Endothelial cell of umbilical vein (primary cell): ENCODE data around the gene CIB2. TPM values are rescaled to one million over a fixed set of nuclear protein-coding genes. Genes with fewer than 3 reads are reported as not detected.

Experiments used
- BruUV-seq: library from RNA; stranded (reverse); fragments of 400-500 nt; replicated peaks from 2 replicates; lab custom pipeline; 2021; lab: Mats Ljungman, UMichigan
- CTCF ChIA-PET: fragments of 300-600, 350-600 bp; sonication (Branson Sonifier 250); formaldehyde crosslinking; loops from one replicate; lab custom pipeline; 2021; ENCODE audit warnings: antibody characterized with exemption, inconsistent platforms; lab: Charles Lee
- POLR2A ChIA-PET: fragments of 300-600, 350-600 bp; sonication (Branson Sonifier 250); formaldehyde crosslinking; loops from one replicate; lab custom pipeline; 2021; ENCODE audit warnings: antibody characterized with exemption, inconsistent platforms; lab: Charles Lee
- DNase-seq: peaks from one replicate; pipeline ENCODE4 v3.0.0-alpha.2; 2011; ENCODE audit warnings: low read depth, low spot score
- FAIRE-seq: peaks from 2 replicates; lab custom pipeline; 2011; peaks lifted over from hg19 to GRCh38; lab: Jason Lieb, UNC
- H2AFZ ChIP-seq: 2 replicates; pipeline ENCODE4 v1.6.0; 2012; ENCODE audit warnings: low read depth, low read length, control low read depth, inconsistent platforms
- H3K27ac ChIP-seq: 2 replicates; pipeline ENCODE4 v1.5.1; 2011; ENCODE audit warnings: low read depth, mild to moderate bottlenecking, control low read depth, low read length, moderate library complexity; ENCODE audit not compliant: insufficient read depth
- H3K27me3 ChIP-seq, 2 experiments: 2 replicates each; pipeline versions ENCODE4 v1.6.0 to v1.6.1; 2011; ENCODE audit warnings: low read length in 2 of 2, mixed read lengths in 1 of 2; ENCODE audit not compliant: control insufficient read depth in 2 of 2, insufficient read depth in 2 of 2
- H3K36me3 ChIP-seq, 2 experiments: 2 replicates in 1 of 2; 3 replicates in 1 of 2; pipeline ENCODE4 v1.5.1; 2011; ENCODE audit warnings: low read length in 2 of 2, mild to moderate bottlenecking in 1 of 2, moderate library complexity in 1 of 2; ENCODE audit not compliant: control insufficient read depth in 2 of 2, insufficient read depth in 2 of 2; ENCODE audit errors: extremely low read depth in 1 of 2
- H3K4me1 ChIP-seq: 3 replicates; pipeline ENCODE4 v1.5.1; 2011; ENCODE audit warnings: mild to moderate bottlenecking, low read length; ENCODE audit not compliant: control insufficient read depth, insufficient read depth; ENCODE audit errors: extremely low read depth
- H3K4me2 ChIP-seq: 2 replicates; pipeline ENCODE4 v1.6.1; 2011; ENCODE audit warnings: low read length, control low read depth, mixed read lengths; ENCODE audit not compliant: insufficient read depth
- H3K4me3 ChIP-seq, 3 experiments: fragments of 200-600 bp in 1 of 3; sonication (generic), shearing (Covaris generic) in 1 of 3; replicated peaks in 1 of 3; 2 replicates each; pipeline ENCODE4 v1.5.1; 2011 to 2016; ENCODE audit warnings: control low read depth in 3 of 3, low read length in 3 of 3, mild to moderate bottlenecking in 2 of 3, inconsistent platforms in 1 of 3, low read depth in 1 of 3, moderate library complexity in 1 of 3; ENCODE audit not compliant: insufficient read depth in 1 of 3
- H3K79me2 ChIP-seq: 2 replicates; pipeline ENCODE4 v1.6.0; 2012; ENCODE audit warnings: low read length, inconsistent platforms; ENCODE audit not compliant: control insufficient read depth, insufficient read depth
- H3K9ac ChIP-seq: replicated peaks from 2 replicates; pipeline ENCODE3; 2011; ENCODE audit warnings: low read length, control low read depth; ENCODE audit not compliant: insufficient read depth; ENCODE audit errors: extremely low read depth
- H3K9me1 ChIP-seq: replicated peaks from 3 replicates; pipeline ENCODE4 v1.6.0; 2011; ENCODE audit warnings: mild to moderate bottlenecking, low read length; ENCODE audit not compliant: control insufficient read depth, insufficient read depth; ENCODE audit errors: extremely low read depth
- H3K9me3 ChIP-seq: replicated peaks from 2 replicates; pipeline ENCODE4 v1.5.1; 2012; ENCODE audit warnings: low read length, inconsistent platforms; ENCODE audit not compliant: control insufficient read depth, insufficient read depth
- H4K20me1 ChIP-seq: replicated peaks from 2 replicates; pipeline ENCODE3; 2011; ENCODE audit warnings: mild to moderate bottlenecking, low read length; ENCODE audit not compliant: control insufficient read depth, insufficient read depth; ENCODE audit errors: extremely low read depth
- CTCF ChIP-seq, 2 donors: IDR thresholded peaks; 1 replicate in 1 of 2; 2 replicates in 1 of 2; pipeline ENCODE4 v1.5.1; 2011; ENCODE audit warnings: low read length in 2 of 2, mild to moderate bottlenecking in 2 of 2, moderate library complexity in 2 of 2, control low read depth in 1 of 2, inconsistent platforms in 1 of 2, low read depth in 1 of 2; ENCODE audit not compliant: insufficient read depth in 1 of 2; ENCODE audit errors: extremely low read depth in 1 of 2
- EZH2 ChIP-seq: IDR thresholded peaks from 2 replicates; pipeline ENCODE4 v1.6.1; 2012; ENCODE audit warnings: borderline replicate concordance, low read depth, mild to moderate bottlenecking, moderate library complexity, low read length, inconsistent platforms; ENCODE audit not compliant: severe bottlenecking
- FOS ChIP-seq: IDR thresholded peaks from 2 replicates; pipeline ENCODE4 v1.6.1; 2011; ENCODE audit warnings: mild to moderate bottlenecking, low read length, moderate library complexity, borderline replicate concordance; ENCODE audit not compliant: insufficient read depth
- GATA2 ChIP-seq: IDR thresholded peaks from 2 replicates; pipeline ENCODE4 v1.7.0; 2011; ENCODE audit warnings: low read depth, mild to moderate bottlenecking, moderate library complexity, mixed read lengths, low read length; ENCODE audit not compliant: insufficient read length, insufficient read depth
- JUN ChIP-seq: IDR thresholded peaks from 2 replicates; pipeline ENCODE4 v1.6.1; 2011; ENCODE audit warnings: borderline replicate concordance, low read depth; ENCODE audit not compliant: insufficient read length, insufficient read depth
- MYC ChIP-seq: IDR thresholded peaks from one replicate; pipeline ENCODE4 v1.6.1; 2011; ENCODE audit warnings: mild to moderate bottlenecking, low read depth, low read length
- POLR2A ChIP-seq: IDR thresholded peaks from 2 replicates; pipeline ENCODE4 v1.6.1; 2012; ENCODE audit warnings: low read depth, mild to moderate bottlenecking, control low read depth, low read length
- POLR2AphosphoS5 ChIP-seq: IDR thresholded peaks from 2 replicates; pipeline ENCODE4 v1.6.1; 2012; ENCODE audit warnings: low read depth, mild to moderate bottlenecking, control low read depth, low read length, moderate library complexity; ENCODE audit not compliant: insufficient read depth
- dilution Hi-C: fragments of 300-500 bp; cut with MboI; formaldehyde crosslinking; loops from one replicate; pipeline ENCODE4 v1.15.0; 2019; ENCODE audit warnings: low sequenced_read_pairs; ENCODE audit not compliant: extremely low pct_ligation_motif_present
- intact Hi-C: fragments of 100-400 bp; cut with micrococcal nuclease; formaldehyde crosslinking; loops from one replicate; pipeline ENCODE4 v1.10.0; 2022
- polyA plus RNA-seq, 4 experiments: library from polyadenylated mRNA; depleted of rRNA in 3 of 4; stranded (reverse) in 3 of 4; unstranded in 1 of 4; fragments of >200 nt; gene quantifications; 2 replicates each; pipeline versions ENCODE4 v1.2.1 to v1.2.3, GENCODE V29; 2011 to 2012; ENCODE audit warnings: missing spikeins in 1 of 4
- total RNA-seq: library from RNA; stranded (reverse); gene quantifications from 2 replicates; pipeline ENCODE4 v1.2.3, GENCODE V29; 2021
- TF ChIP-seq, protein P1 (sequence below): IDR thresholded peaks from 2 replicates; pipeline ENCODE4 v1.6.1; 2011; ENCODE audit not compliant: insufficient read depth, insufficient read length

CIB2 gene
- total and polyA plus RNA-seq, 2 donors (not counting 3 experiments of a cell fraction or from before 2014, with no cell fraction given): 4.0 to 7.7 TPM

- Histone ChIP-seq H2AFZ (no peak overlapping the region), H3K4me3 (no peak overlapping the region), H3K27ac (no peak overlapping the region), H3K9me3 (no peaks in the 10 kb centered on the region), H4K20me1 (no peaks in the 10 kb centered on the region), H3K4me2 (no peak overlapping the region), H3K9ac (no peak overlapping the region), H3K36me3 (no peaks in the 10 kb centered on the region), H3K27me3 (no peaks in the 10 kb centered on the region), H3K79me2 (no peaks in the 10 kb centered on the region), H3K4me1 (no peaks in the 10 kb centered on the region), H3K9me1 (no peaks in the 10 kb centered on the region)
- CTCF ChIA-PET: interaction anchor here (2.0 to 5.8 kb wide), 3 partner anchors 16 to 61 kb away, joined by 7 to 57 read pairs (median 11); partner anchors contain the start of gene CIB2
- dilution Hi-C loops (no loop called here), intact Hi-C loops (no loop called here)
- POLR2A ChIA-PET: no interaction called here
- no peak for FAIRE-seq
- no peak for DNase-seq
- TF ChIP-seq MYC (no peak), POLR2A (no peak)
- BruUV-seq: no TSS peak
Observed at GRCh38 chr15:78179286-78179840, 48.1 kb upstream of the CIB2 start.

DNA sequence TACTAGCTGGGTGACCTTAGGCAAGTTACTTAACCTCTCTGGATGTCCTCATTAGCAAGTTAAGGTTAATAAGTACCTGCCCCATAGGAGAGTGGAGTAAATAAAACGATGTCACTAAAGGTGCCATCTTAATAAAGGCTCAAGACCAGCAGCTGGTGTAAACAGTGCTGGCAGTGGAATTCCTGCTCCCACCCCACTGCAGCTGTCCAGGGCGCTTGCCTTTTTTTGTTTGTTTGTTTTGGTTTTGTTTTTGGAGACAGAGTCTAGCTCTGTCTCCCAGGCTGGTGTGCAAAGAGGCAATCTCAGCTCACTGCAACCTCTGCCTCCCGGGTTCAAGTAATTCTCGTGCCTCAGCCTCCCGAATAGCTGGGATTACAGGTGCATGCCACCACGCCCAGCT lies 46.8 kb upstream of the CIB2 start:
- Histone ChIP-seq H3K36me3 (no peaks in the 10 kb centered on the region), H3K9me3 (no peaks in the 10 kb centered on the region), H3K9ac (no peak overlapping the region), H3K27ac (no peak overlapping the region), H2AFZ (no peak overlapping the region), H3K4me3 (no peak overlapping the region), H3K4me2 (no peak overlapping the region), H3K79me2 (no peaks in the 10 kb centered on the region), H3K27me3 (no peaks in the 10 kb centered on the region), H3K4me1 (no peaks in the 10 kb centered on the region), H4K20me1 (no peaks in the 10 kb centered on the region), H3K9me1 (no peaks in the 10 kb centered on the region)
- POLR2A ChIA-PET: no interaction called here
- BruUV-seq: no TSS peak
- dilution Hi-C loops: no loop called here
- CTCF ChIA-PET: interaction anchor here (0.7 to 5.8 kb wide), 9 partner anchors 12 to 219 kb away, joined by 3 to 57 read pairs (median 3); partner anchors contain the start of gene CIB2
- TF ChIP-seq POLR2AphosphoS5 (no peak), JUN (no peak), FOS (no peak), CTCF (IDR thresholded peaks at IDR 0.05; ENCODE audit: extremely low read depth in 1 of 2, insufficient read depth in 1 of 2, low read depth in 1 of 2, low read length in 2 of 2) (no peak), EZH2 (no peak), MYC (no peak), POLR2A (no peak), GATA2 (no peak)
- TF ChIP-seq, protein P1, sequence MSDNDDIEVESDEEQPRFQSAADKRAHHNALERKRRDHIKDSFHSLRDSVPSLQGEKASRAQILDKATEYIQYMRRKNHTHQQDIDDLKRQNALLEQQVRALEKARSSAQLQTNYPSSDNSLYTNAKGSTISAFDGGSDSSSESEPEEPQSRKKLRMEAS: no peak
- FAIRE-seq: no peak
- intact Hi-C loops: no loop called here
- DNase-seq: no peak
